GM18517 (cell line): Measurements from ENCODE around the gene BOC.

ENCODE experiments used
- ATAC-seq: cut with Tn5 transposase; IDR thresholded peaks from one replicate; pipeline ENCODE4 v1.9.1; 2021; ENCODE audit warnings: mild to moderate bottlenecking, moderate library complexity; ENCODE audit not compliant: unreplicated experiment

Gene BOC

GRCh38 chr3:113330742-113331141 lies 119.4 kb downstream of the BOC start:
- no peak for ATAC-seq

- ATAC-seq = no peak
These were observed 119.8 kb downstream of the BOC start for GRCh38 chr3:113331187-113331586.
